Esophagus muscularis mucosa (tissue), 4 donors: ENCODE measurements around the gene USP2. TPM values are rescaled to one million over a fixed set of nuclear protein-coding genes. Genes with fewer than 3 reads are reported as not detected.
"Not testable (repeated sequence)": the region's sequence is repeated elsewhere in the genome, so short reads cannot be mapped to it uniquely, and the experiment has no call there.

Source experiments
- DNase-seq: peaks from one replicate; pipeline ENCODE4 v3.0.0-alpha.2; 2017; ENCODE audit errors: extremely low spot score
- H3K27ac ChIP-seq, 4 donors: fragments of 200-600 bp; sonication (generic); replicated peaks in 1 of 4; 1 replicate in 3 of 4; 2 replicates in 1 of 4; pipeline ENCODE4 v1.5.1; 2016 to 2019; ENCODE audit warnings: mild to moderate bottlenecking in 1 of 4
- H3K27me3 ChIP-seq, 4 donors: fragments of 200-600 bp; sonication (generic); one replicate each; pipeline versions ENCODE4 v1.5.1 to v1.6.0; 2016 to 2019
- H3K36me3 ChIP-seq, 4 donors: fragments of 200-600 bp; sonication (generic); one replicate each; pipeline ENCODE4 v1.5.1; 2016 to 2019
- H3K4me1 ChIP-seq, 4 donors: fragments of 200-600 bp; sonication (generic); one replicate each; pipeline ENCODE4 v1.5.1; 2016 to 2019
- H3K4me3 ChIP-seq, 4 donors: fragments of 200-600 bp; sonication (generic); 1 replicate in 2 of 4; 2 replicates in 2 of 4; pipeline ENCODE4 v1.5.1; 2016 to 2019; ENCODE audit warnings: mild to moderate bottlenecking in 4 of 4, moderate library complexity in 1 of 4
- H3K9me3 ChIP-seq, 4 donors: fragments of 200-600 bp; sonication (generic); 1 replicate in 3 of 4; 2 replicates in 1 of 4; pipeline ENCODE4 v1.5.1; 2016 to 2019
- EP300 ChIP-seq: sonication (generic); formaldehyde crosslinking; IDR thresholded peaks from one replicate; pipeline ENCODE4 v1.6.1; 2017; ENCODE audit warnings: antibody characterized with exemption
- POLR2A ChIP-seq: fragments of 450-650 bp; IDR thresholded peaks from one replicate; pipeline ENCODE4 v1.6.1; 2017; ENCODE audit warnings: antibody characterized with exemption, moderate library complexity, mild to moderate bottlenecking, low read depth
- POLR2AphosphoS5 ChIP-seq, 2 donors: sonication (generic); formaldehyde crosslinking; IDR thresholded peaks; one replicate each; pipeline ENCODE4 v1.6.1; 2017; ENCODE audit warnings: antibody characterized with exemption in 2 of 2
- WGBS: methylation state at CpG from one replicate; pipeline ENCODE4 v1.1.5; 2018; 5-methylcytosine and 5-hydroxymethylcytosine counted together
- intact Hi-C: fragments of 100-400 bp; cut with DNase I; formaldehyde crosslinking; loops from one replicate; pipeline ENCODE4 v1.15.1; 2023
- total RNA-seq, 4 donors: library from RNA; depleted of rRNA; stranded (reverse); fragments of >200 nt; gene quantifications; one replicate each; pipeline versions ENCODE4 v1.1.0 to v1.2.1, GENCODE V29; 2016
- TF ChIP-seq, protein P1 (sequence below), 3 experiments: fragments of 200-600 bp in 2 of 3; fragments of 450-650 bp in 1 of 3; sonication (generic) in 2 of 3; IDR thresholded peaks; one replicate each; pipeline ENCODE4 v1.5.1; 2017 to 2019; ENCODE audit warnings: antibody characterized with exemption in 3 of 3, mild to moderate bottlenecking in 2 of 3, moderate library complexity in 1 of 3

USP2 gene
- total RNA-seq, 4 donors from 2014 or later, result 4.6 to 9.9 (median 6.1) TPM

DNA sequence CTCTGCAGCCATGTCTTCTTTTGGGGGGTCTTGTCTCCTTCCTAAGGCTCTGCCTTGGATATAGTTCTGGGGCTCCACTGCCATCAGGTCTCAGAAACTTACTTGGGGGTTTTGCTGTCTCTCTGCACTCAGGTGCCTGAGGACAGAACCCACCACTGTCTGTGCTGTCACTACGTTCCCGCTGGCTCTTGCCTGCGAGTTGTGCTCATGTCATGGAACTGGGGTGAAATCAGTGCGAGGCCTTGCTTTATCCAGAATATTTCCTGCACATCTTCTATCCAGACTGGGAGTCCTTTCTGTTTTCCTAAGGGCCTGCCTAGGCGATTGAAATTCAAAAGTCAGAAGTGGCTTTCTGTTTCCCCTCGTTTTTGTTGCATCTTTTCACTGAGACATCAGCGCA, 6.6 kb upstream of the USP2 start:
- 96% methylated on average over 7 of the region's 7 CpGs for WGBS
- Histone ChIP-seq H3K4me1 (no peaks in the 10 kb centered on the region), H3K4me3 (no peak overlapping the region), H3K27me3 (no peaks in the 10 kb centered on the region), H3K36me3 (no peaks in the 10 kb centered on the region), H3K9me3 (no peaks in the 10 kb centered on the region), H3K27ac (no peak overlapping the region)
- intact Hi-C loops, result no loop called here
- no peak for DNase-seq
- TF ChIP-seq POLR2A (no peak), POLR2AphosphoS5 (IDR thresholded peaks at IDR 0.05) (no peak), EP300 (no peak)

DNA sequence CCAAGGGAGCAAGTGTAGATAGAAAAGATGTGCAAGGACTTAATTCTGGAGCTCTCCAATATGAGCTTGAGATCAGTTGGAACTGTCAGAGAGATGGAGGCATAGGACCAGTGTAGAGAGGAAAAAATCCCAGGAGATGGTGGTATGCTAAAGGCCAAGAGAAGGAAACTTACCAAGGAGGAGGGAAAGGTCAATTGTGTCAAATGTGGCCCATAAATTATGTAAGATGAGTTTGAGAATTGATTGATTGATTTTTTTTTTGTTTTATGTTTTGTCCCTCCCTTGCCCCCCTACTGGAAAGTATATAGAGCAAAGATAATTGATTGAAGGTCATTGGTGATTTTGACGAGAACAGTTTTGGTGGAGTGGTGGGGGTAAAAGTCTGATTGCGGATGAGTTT, 2.8 kb upstream of the USP2 start:
- Histone ChIP-seq H3K4me3 (no peak overlapping the region), H3K36me3 (no peaks in the 10 kb centered on the region), H3K9me3 (no peaks in the 10 kb centered on the region), H3K27ac (no peak overlapping the region), H3K27me3 (no peaks in the 10 kb centered on the region), H3K4me1 (peaks cover 19 to 23% (median 21%) of the 10 kb centered on the region in 4 donors)
- TF ChIP-seq POLR2A (no peak), POLR2AphosphoS5 (IDR thresholded peaks at IDR 0.05) (no peak), EP300 (no peak)
- TF ChIP-seq, protein P1, sequence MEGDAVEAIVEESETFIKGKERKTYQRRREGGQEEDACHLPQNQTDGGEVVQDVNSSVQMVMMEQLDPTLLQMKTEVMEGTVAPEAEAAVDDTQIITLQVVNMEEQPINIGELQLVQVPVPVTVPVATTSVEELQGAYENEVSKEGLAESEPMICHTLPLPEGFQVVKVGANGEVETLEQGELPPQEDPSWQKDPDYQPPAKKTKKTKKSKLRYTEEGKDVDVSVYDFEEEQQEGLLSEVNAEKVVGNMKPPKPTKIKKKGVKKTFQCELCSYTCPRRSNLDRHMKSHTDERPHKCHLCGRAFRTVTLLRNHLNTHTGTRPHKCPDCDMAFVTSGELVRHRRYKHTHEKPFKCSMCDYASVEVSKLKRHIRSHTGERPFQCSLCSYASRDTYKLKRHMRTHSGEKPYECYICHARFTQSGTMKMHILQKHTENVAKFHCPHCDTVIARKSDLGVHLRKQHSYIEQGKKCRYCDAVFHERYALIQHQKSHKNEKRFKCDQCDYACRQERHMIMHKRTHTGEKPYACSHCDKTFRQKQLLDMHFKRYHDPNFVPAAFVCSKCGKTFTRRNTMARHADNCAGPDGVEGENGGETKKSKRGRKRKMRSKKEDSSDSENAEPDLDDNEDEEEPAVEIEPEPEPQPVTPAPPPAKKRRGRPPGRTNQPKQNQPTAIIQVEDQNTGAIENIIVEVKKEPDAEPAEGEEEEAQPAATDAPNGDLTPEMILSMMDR (IDR thresholded peaks at IDR 0.05), result no peak
- no peak for DNase-seq
- WGBS, result 86% methylated on average over 2 of the region's 2 CpGs
- intact Hi-C loops, result no loop called here

DNA sequence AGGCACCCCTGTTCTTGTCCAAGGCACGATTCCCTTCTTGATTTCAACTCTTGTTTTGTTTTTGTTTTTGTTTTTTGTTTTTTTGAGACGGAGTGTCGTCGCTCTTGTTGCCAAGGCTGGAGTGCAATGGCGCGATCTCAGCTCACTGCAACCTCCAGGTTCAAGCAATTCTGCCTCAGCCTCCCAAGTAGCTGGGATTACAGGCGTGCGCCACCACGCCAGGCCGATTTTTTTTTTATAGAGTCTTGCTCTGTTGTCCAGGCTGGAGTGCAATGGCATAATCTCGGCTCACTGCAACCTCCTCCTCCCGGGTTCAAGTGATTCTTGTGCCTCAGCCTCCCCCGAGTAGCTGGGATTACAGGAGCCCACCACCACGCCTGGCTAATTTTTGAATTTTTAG, 1.0 kb upstream of the USP2 start:
- H3K27me3 ChIP-seq, H3K36me3 ChIP-seq, H3K9me3 ChIP-seq, intact Hi-C loops, DNase-seq, H3K27ac ChIP-seq: not testable (repeated sequence)
- Histone ChIP-seq H3K4me3 (peak overlapping the region in 1 of 4 donors; percentile 57), H3K4me1 (peaks cover 19 to 30% (median 24%) of the 10 kb centered on the region in 4 donors)
- 91% methylated on average over 14 of the region's 14 CpGs for WGBS

DNA sequence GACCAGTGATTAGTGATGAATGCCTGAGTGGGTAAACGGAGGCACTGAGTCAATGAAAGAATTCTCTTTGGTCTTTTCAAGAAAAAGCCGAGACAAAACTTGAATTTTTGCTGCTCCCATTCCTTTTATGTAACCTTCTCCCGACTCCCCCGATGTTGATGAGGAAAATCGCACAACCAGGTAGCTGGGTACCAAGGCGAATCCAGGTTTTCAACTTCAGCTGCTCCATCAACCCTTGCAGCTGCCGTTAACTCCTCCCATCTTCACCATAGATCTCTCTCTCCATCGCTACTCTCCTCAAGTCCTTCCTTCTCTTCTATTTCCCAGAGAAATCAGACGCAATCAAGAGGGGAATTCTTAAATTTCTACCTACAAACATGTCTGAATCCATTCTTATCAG, 611 bp upstream of the USP2 start:
- peaks cover 19 to 34% (median 28%) of the 10 kb centered on the region in 4 donors for H3K4me1 ChIP-seq
- peak overlapping the region; percentile 72 to 81 (median 79) for H3K27ac ChIP-seq
- intact Hi-C loops, result no loop called here
- no peaks in the 10 kb centered on the region for H3K36me3 ChIP-seq
- DNase-seq, result no peak
- H3K4me3 ChIP-seq, result peak overlapping the region; percentile 53 to 59 (median 56)
- WGBS, result 9% methylated on average over 9 of the region's 9 CpGs
- H3K27me3 ChIP-seq, result no peaks in the 10 kb centered on the region
- no peaks in the 10 kb centered on the region for H3K9me3 ChIP-seq
- TF ChIP-seq, protein P1 (IDR thresholded peaks at IDR 0.05), result no peak
- TF ChIP-seq EP300, result no peak
- no peak for TF ChIP-seq POLR2A
- TF ChIP-seq POLR2AphosphoS5 (IDR thresholded peaks at IDR 0.05), result no peak

DNA sequence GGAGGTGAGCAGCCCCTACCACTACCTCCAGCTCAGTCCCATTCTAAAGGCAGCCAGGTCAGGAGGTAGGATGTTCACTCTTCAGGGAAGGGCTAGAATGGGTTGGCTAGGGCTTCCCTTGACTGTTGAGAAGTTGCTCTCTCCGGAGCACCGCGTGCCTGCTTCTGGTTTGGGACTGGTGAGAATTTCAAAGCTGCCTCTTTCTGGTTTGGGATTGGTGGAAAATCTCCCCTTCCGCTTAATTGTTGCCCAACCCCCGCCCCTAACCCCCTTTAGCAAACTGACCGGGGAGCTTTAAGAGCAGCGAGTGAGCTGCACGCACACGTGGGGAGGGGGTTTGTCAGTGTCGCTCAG, 686 bp downstream of the USP2 start:
- Histone ChIP-seq H3K36me3 (no peaks in the 10 kb centered on the region), H3K4me3 (peak overlapping the region; percentile 53 to 59 (median 56)), H3K4me1 (peaks cover 29 to 47% (median 41%) of the 10 kb centered on the region in 4 donors), H3K27me3 (no peaks in the 10 kb centered on the region), H3K9me3 (no peaks in the 10 kb centered on the region), H3K27ac (peak overlapping the region; percentile 72 to 81 (median 79))
- intact Hi-C loops, result loop anchor here (2.0 kb wide), 1 partner anchor 94 kb away; no protein-coding TSS in a partner anchor
- DNase-seq, result no peak
- TF ChIP-seq, protein P1 (IDR thresholded peaks at IDR 0.05), result no peak
- TF ChIP-seq POLR2AphosphoS5 (IDR thresholded peaks at IDR 0.05) (no peak), EP300 (no peak), POLR2A (no peak)
- WGBS, result 5% methylated on average over 4 of the region's 10 CpGs
